Stimulated activated CD8-positive, alpha-beta memory T cell treated with anti-CD3 and anti-CD28 coated beads, Interleukin-7, amount 100 ng/mL, for 24 hours (primary cell): ENCODE results near the gene CMTM5.
A peak's percentile ranks its signal among the peaks of the same experiment; 100 is the strongest.
"Not testable (repeated sequence)": the region's sequence is repeated elsewhere in the genome, so short reads cannot be mapped to it uniquely, and the experiment has no call there.

Experiments used
- DNase-seq: peaks from one replicate; pipeline ENCODE4 v3.0.0-alpha.2; 2020; ENCODE audit warnings: low read depth

The CMTM5 gene

DNA sequence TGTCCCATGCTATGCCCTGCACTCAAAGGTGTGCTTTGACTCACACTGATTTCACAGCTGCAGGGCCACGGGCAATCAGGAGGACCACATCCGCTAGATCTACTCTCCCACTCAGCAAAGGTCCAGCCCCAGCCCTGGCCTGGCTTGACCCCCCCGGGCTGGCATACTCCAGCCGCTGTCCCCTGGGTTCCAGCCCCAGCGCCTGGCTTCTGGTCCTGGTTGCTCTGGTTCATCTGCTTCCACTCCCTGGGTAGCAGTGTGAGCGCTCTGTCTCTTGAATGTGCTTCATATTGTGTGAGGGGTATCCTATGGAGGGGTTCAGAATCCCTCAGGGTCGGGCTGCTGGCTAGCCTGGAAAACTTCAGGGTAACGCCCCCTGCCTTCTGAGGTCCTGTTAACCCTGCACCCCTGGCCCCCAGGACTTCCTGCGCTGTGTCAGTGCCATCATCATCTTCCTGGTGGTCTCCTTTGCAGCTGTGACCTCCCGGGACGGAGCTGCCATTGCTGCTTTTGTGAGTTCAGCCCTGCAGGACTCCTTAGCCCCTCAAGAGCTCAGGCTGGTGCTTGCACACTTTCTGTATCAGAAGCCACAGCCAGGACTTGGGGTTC lies 1.9 kb downstream of the CMTM5 start:
- DNase-seq, result no peak

- DNase-seq, result peak; percentile 36
These were observed 2.7 kb downstream of the CMTM5 start for GRCh38 chr14:23379366-23380196.

DNA sequence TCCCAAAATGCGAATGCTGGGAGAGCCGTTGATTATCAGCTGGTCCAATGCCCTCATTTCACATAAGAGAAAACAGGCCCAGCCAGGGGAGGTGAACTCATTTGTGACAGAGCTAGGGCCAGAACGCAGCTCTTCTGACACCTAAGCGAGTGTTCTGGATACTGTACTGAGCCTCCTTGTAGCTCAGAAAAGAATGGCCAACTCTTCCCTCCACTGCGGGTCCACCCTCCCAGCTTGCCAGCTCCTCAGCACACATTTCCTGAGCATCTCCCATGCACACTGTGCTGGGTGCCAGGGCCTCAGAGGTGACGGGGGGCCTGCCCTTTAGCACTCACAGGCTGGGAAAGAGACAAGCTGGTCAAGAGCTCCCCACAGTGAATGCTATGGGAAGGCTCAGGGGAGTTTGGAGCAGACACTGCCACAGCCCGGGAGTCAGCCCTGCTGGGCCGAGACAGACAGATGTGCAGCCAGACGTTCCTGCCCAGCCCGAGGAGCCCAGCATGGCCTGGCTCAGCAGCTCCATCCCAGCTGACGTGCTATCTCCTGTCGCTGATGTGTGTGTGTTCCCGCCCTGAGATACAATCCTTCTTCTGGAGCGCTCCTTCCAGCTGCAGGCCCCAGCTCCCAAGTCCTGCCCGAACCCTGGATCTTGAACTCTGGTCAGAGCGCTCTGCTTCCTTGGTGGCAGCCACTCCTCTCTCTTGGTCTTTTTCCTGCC lies 3.5 kb downstream of the CMTM5 start:
- DNase-seq, result no peak

- DNase-seq, result no peak
These were observed 4.1 kb downstream of the CMTM5 start for GRCh38 chr14:23380976-23381375.

DNA sequence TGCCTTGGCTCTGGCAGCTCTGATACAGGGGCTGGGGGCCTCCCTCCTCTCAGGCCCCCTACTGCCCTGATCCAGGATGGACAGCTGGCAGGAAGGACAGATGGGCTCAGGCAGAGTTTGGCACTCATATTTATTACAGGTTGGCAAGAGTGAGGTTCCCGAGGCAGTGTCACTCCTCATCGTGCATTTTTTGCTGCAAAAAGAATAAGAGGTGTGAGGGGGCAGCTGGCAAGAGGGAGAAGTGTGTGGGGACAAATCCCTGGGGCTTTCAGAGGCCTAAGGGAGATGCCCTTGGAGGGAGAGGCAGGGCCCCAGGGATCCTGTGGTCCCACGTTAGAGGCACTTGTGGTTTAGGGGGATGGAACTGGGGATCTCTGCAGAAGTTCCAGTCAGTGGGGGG lies 5.0 kb downstream of the CMTM5 start:
- no peak for DNase-seq

DNA sequence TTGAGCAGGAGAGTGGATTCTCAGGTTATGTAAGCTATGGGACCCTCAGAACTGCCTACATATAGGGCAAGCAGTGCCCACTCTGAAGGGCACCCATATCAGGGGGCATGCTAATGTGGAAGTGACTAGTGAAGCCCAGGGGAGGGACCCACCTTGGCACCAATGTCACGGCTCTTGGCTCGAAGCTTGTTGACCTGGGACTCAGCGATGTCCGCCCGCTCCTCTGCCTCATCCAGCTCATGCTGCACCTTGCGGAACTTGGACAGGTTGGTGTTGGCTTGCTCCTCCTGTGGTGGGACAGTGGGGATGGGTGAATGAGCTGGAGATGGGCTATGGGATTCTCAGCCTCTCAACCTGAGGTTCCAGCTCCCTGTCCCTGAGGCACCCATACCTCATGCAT lies 5.4 kb downstream of the CMTM5 start:
- DNase-seq, result no peak

DNA sequence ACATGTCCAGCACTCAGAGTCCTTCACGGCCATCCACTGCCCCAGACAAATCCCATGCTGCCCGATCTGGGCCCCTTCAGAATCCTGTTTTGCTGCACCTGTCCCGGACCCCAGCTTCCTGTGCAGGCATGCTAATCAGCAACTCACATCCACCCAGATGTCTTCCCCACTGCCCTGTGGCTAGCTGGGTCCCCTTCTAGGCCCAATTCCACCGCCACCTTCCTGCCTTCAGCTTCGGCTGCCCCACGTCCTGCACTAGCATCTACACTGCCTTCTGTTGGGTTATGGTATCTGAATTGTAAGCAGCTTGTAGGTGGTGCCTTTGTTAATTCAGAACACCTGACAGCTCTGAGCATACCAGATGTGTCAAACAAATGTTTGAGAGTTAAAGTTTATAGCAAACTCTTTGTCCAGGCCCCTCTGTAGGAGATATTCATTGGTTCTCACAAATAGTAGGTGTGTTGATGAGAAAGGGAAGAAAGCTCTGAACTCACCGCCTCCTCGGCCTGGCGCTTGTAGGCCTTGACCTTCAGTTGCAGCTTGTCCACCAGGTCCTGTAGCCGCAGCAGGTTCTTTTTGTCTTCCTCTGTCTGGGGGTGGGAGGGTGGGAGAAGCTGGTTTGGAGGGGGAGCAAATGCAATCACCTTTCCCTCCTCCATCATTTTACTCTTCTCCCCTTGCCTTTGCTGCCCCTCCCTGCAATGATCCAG lies 6.0 kb downstream of the CMTM5 start:
- no peak for DNase-seq

DNA sequence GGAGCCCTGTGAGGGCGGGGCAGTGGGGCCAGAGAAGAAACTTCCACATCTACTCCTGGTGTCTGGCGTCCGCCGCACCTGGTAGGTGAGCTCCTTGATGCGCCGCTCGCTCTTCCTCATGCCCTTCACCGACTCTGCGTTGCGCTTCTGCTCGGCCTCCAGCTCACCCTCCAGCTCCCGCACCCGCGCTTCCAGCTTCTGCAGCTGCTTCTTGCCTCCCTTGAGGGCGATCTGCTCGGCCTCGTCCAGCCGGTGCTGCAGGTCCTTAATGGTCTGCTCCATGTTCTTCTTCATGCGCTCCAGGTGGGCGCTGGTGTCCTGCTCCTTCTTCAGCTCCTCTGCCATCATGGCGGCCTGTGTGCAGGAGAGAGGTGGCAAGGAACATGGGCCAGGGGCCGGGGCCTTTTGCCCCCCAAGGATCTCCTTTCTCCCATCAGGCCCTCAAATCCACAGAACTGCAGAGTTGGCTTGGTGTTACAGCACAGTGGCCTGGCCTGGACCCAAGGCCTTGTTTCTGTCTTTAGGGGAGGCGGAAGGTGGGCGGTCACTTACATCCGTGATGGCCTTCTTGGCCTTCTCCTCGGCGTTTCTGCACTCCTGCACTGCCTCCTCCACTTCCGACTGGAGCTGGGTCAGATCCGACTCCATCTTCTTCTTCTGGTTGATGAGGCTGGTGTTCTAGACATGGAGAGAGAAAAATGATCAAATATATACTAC lies 7.7 kb downstream of the CMTM5 start:
- no peak for DNase-seq

GRCh38 chr14:23385244-23385641 lies 8.4 kb downstream of the CMTM5 start:
- no peak for DNase-seq

DNA sequence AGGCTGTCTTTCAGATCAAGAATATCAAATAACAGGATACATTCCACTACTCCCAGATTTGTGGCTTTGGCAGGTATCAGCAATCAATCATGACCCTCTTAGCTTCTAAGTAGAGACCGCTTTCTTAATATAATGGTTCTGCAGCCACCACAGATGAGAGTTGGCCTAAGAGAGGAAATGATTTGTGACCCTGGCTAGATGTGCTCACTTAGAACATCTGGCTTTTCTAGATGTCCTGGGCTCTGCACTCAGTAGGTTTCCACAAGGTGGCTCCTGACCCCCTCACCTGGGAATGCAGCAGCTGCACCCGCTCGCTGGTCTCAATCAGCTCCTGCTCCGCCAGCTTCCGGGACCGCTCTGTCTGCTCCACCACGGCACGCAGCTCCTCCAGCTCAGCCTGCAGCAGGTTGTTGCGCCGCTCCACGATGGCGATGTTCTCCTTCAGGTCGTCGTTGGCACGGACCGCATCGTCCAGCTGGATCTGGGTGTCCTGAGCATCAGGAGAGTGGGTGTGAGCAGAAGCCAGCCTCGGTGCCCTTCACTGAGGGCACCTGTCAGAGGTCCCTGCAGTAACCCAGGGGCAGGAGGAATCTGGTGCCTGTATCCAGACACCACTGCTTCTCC lies 8.9 kb downstream of the CMTM5 start:
- no peak for DNase-seq

DNA sequence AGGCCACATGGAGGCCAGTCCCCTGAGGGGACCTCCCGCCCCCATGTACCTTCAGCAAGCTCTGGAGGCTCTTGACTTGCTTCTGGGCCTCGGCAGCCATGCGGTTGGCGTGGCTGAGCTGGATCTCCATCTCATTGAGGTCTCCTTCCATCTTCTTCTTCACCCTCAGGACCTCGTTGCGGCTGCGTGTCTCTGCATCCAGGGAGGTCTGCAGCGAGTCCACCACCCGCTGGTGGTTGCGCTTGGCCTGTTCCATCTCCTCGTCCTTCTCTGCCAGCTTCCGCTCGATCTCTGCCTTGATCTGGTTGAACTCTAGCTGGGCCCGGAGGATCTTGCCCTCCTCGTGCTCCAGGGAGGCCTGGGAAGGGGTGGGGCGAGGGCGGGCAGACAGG lies 9.4 kb downstream of the CMTM5 start:
- DNase-seq, result not testable (repeated sequence)

GRCh38 chr14:23386999-23387398 lies 10.2 kb downstream of the CMTM5 start:
- no peak for DNase-seq

GRCh38 chr14:23387916-23388882 lies 11.4 kb downstream of the CMTM5 start:
- DNase-seq, result no peak

DNA sequence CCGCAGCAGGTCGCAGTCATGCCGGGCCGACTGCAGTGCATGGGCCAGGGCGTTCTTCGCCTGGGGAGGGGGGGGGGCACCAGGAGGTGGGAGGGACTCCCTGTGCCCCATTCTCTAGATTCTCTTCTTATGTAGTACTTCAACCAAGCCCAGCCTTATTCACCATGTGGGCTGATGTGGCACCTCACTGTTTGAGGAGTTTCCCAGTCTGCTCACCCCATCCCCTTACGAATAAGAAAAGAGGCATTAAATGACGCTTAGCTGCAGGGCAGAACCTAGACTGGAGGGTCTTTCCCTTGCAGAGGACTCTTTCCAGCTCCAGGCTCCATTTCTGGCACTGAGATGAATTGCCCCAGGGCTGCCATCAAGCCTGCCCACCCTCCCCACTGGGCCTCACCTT lies 12.2 kb downstream of the CMTM5 start:
- no peak for DNase-seq

- DNase-seq, result no peak
These were observed 12.6 kb downstream of the CMTM5 start for GRCh38 chr14:23389396-23389795.

DNA sequence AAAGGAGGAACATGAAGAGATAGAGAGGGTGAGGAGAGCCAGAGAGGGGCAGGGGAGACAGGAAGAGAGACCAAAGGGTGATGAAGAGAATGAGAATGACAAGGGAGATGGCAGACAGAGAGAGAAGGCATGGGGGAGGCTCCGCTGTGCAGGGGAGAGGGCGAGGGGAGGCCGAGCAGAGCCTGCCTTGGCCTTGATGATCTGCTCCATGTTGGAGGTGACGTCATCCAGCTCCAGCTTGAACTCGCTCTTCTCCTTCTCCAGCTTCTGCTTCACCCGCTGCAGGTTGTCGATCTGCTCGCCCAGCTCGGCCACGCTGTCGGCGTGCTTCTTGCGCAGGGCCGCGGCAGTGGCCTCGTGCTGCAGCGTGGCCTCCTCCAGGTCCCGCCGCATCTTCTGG lies 13.0 kb downstream of the CMTM5 start:
- not testable (repeated sequence) for DNase-seq

DNA sequence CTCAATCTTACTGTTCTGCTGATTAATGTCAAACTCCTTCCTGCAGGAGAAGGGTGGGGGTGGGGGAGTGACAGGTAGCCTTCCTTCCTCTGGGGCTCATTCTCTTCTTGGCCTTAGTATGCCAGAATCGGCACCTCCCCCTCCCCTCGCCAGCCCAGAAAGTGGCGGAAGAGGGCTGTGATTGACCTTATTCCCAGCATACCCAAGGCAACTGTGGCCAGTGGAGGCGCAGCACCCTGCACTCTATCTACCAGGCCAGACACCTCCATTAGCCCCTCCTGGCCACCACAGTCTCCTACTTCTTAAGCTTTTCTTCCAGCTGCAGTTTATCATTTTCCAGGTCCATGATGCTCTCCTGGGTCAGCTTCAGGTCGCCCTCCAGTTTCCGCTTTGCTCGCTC lies 15.8 kb downstream of the CMTM5 start:
- DNase-seq, result no peak

- no peak for DNase-seq
These were observed 19.3 kb downstream of the CMTM5 start for GRCh38 chr14:23396126-23396525.

DNA sequence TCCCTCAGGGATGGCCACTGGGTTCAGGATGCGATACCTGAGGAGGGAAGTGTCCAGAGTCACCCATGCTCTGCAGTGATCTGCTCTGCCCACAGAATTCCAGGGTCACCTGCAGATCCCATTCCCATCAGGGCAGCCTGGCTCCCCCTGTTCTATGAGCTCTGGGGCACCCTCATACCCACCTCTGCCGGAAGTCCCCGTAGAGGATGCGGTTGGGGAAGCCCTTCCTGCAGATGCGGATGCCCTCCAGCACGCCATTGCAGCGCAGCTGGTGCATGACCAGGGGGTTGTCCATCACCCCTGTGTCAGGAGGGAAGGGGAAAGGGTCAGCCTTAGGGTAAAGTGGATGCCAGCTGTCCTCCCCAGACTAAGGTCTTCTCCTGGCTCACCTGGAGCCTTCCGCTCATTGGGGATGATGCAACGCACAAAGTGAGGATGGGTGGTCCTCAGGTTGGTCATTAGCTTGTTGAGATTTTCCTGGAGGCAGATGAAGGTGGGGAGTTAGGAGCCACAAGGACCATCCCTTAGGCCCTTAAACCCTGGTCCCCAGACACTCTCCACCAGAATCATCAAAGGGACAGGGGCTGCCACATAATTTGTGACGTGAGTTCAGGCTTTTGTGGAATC lies 20.0 kb downstream of the CMTM5 start:
- DNase-seq, result no peak

GRCh38 chr14:23398348-23398747 lies 21.5 kb downstream of the CMTM5 start:
- DNase-seq, result no peak
